Activated CD4-positive, alpha-beta T cell treated with anti-CD3 and anti-CD28 coated beads, Interleukin-2, amount 10 ng/mL, durations not matched to agents 7 days and 5 days (primary cell): Measurements from ENCODE around the gene BCR. TPM values are rescaled to one million over a fixed set of nuclear protein-coding genes. Genes with fewer than 3 reads are reported as not detected.
"Not testable (repeated sequence)": the region's sequence is repeated elsewhere in the genome, so short reads cannot be mapped to it uniquely, and the experiment has no call there.

Experiments
- CTCF ChIA-PET: fragments of 350-600 bp; sonication (Branson Sonifier 250); formaldehyde crosslinking; loops from one replicate; lab custom pipeline; 2021; ENCODE audit warnings: antibody characterized with exemption; lab: Charles Lee
- POLR2A ChIA-PET: fragments of 350-600 bp; sonication (Branson Sonifier 250); formaldehyde crosslinking; loops from one replicate; lab custom pipeline; 2021; ENCODE audit warnings: antibody characterized with exemption; lab: Charles Lee
- DNase-seq: peaks from one replicate; pipeline ENCODE4 v3.0.0-alpha.2; 2020
- H3K27ac Mint-ChIP-seq: one replicate; pipeline ENCODE4 v1.8.0; 2021; ENCODE audit warnings: mild to moderate bottlenecking, moderate library complexity, mixed read lengths
- H3K27me3 Mint-ChIP-seq: one replicate; pipeline ENCODE4 v1.8.0; 2021; ENCODE audit warnings: mixed read lengths
- H3K36me3 Mint-ChIP-seq: one replicate; pipeline ENCODE4 v1.8.0; 2021; ENCODE audit warnings: low read depth, mixed read lengths
- H3K4me1 Mint-ChIP-seq: one replicate; pipeline ENCODE4 v1.8.0; 2021; ENCODE audit warnings: mixed read lengths
- H3K4me3 Mint-ChIP-seq: one replicate; pipeline ENCODE4 v1.8.0; 2021; ENCODE audit warnings: mild to moderate bottlenecking, moderate library complexity, mixed read lengths
- H3K9me3 Mint-ChIP-seq: one replicate; pipeline ENCODE4 v1.8.0; 2021; ENCODE audit warnings: mixed read lengths
- total RNA-seq, 2 experiments: library from RNA; stranded (reverse); gene quantifications; one replicate each; pipeline ENCODE4 v1.2.3, GENCODE V29; 2021

The BCR gene
- total RNA-seq, 2 experiments from 2014 or later = 45.6 to 48.1 TPM

DNA sequence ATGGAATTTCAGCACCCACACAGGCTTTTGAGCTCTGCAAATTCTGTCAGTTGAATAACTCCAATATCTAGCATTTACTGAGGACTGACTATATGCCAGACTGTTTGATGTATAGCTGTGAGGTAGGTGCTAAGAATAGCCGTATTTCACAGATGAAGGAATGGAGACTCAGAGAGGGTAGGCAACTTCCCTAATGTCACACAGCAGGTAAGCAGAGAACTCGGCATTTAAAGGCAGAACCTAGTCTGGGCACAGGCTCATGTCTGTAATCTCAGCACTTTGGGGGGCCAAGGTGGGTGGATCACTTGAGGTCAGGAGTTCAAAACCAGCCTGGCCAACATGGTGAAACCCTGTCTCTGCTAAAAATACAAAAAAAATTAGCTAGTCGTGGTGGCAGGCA lies 184.1 kb downstream of the BCR start:
- H3K4me1 Mint-ChIP-seq = no peaks in the 10 kb centered on the region
- no peak overlapping the region for H3K27ac Mint-ChIP-seq
- ChIA-PET POLR2A (no interaction called here), CTCF (no interaction called here)
- no peak overlapping the region for H3K4me3 Mint-ChIP-seq
- no peaks in the 10 kb centered on the region for H3K36me3 Mint-ChIP-seq
- H3K9me3 Mint-ChIP-seq = no peaks in the 10 kb centered on the region
- peaks cover 43% of the 10 kb centered on the region for H3K27me3 Mint-ChIP-seq
- DNase-seq = no peak

DNA sequence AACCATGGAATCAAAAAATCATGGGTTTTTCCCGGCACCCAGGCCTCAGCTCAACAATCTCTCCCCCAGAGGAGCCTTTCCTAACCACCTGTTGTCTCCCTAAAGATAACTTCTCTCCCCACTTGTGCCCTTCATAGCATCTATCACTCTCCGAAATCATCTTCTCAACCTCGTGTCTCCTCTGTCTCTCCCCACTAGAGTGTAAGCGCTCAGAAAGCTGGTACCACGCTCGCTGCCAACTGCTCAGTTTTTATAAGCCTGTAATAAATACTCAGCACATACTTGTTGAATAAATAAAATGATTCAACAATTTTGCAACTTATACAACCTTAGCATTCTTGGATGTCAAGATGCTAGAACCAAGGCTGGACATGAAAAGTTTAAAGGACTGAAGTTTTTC lies 185.2 kb downstream of the BCR start:
- no peaks in the 10 kb centered on the region for H3K9me3 Mint-ChIP-seq
- ChIA-PET CTCF (no interaction called here), POLR2A (no interaction called here)
- no peak overlapping the region for H3K27ac Mint-ChIP-seq
- H3K4me1 Mint-ChIP-seq = no peaks in the 10 kb centered on the region
- no peak for DNase-seq
- H3K4me3 Mint-ChIP-seq = no peak overlapping the region
- no peaks in the 10 kb centered on the region for H3K36me3 Mint-ChIP-seq
- H3K27me3 Mint-ChIP-seq = peaks cover 50% of the 10 kb centered on the region

DNA sequence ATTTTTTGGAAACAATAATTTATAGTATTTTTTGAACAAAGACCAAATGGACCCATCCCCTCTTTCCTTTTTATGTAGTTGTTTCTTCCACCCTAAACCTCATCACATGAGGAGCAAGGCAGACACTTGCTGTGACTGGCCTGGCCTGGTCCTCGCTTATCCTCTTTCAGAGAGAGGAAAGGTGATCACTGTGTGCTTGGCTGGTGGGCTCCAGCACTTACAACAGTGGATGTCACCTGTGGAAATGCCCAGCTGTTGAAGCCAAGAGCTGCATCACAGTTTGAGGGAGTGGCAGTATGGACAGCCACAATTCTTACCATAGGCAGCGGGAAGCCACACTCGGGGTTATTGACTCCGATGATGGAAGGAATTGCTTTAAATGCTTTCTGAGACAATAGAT lies 185.7 kb downstream of the BCR start:
- no peak overlapping the region for H3K4me3 Mint-ChIP-seq
- H3K27ac Mint-ChIP-seq = no peak overlapping the region
- ChIA-PET CTCF (interaction anchor here (0.6 kb wide), 1 partner anchor 663 kb away, joined by 7 read pairs; no protein-coding TSS in a partner anchor), POLR2A (no interaction called here)
- H3K27me3 Mint-ChIP-seq = peaks cover 48% of the 10 kb centered on the region
- no peaks in the 10 kb centered on the region for H3K9me3 Mint-ChIP-seq
- no peaks in the 10 kb centered on the region for H3K4me1 Mint-ChIP-seq
- no peak for DNase-seq
- no peaks in the 10 kb centered on the region for H3K36me3 Mint-ChIP-seq

DNA sequence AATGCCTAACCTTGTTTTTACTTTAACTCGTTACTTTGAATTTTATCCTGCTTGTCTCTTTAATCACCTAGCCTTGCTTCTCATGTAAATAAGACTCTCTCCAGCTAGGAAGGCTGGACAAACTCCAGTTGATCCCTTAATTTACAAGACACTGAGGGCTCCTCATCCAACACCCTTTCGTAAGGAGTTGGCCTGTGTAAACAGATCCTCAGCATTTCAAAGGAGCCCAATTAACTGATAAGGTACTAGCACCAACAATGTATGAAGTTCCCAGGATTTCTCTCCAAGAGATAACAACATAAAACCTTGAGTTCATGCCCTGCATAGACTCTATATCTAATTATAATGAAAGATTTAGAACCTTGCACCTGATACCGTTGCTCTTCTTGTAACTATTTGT lies 186.9 kb downstream of the BCR start:
- H3K4me3 Mint-ChIP-seq, POLR2A ChIA-PET, H3K36me3 Mint-ChIP-seq, H3K9me3 Mint-ChIP-seq, H3K27ac Mint-ChIP-seq, H3K4me1 Mint-ChIP-seq, DNase-seq, CTCF ChIA-PET: not testable (repeated sequence)
- H3K27me3 Mint-ChIP-seq = peaks cover 48% of the 10 kb centered on the region

Other genes with a start within 250 kb of the BCR start
- gene GNAZ, start 110.0 kb upstream of the BCR start, total RNA-seq = under 1 TPM; 0.35 to 0.37 TPM
- gene RSPH14, start 38.5 kb upstream of the BCR start, total RNA-seq = under 1 TPM in 1 of 2 experiments, not detected in 1; 0.47 TPM
- under 1 TPM; 0.27 to 0.31 TPM for gene RAB36, start 35.0 kb upstream of the BCR start, total RNA-seq